T1000 (cell line): Measurements from ENCODE around the gene MAST4.

Experiments
- DNase-seq: peaks from one replicate; lab custom pipeline; 2025; ENCODE audit warnings: mixed read lengths; lab: John Stamatoyannopoulos, UW

MAST4 gene

GRCh38 chr5:67045816-67046740, 449.9 kb downstream of the MAST4 start:
- DNase-seq: no peak

- DNase-seq: no peak
Measured at GRCh38 chr5:67047160-67047559, 451.0 kb downstream of the MAST4 start.

GRCh38 chr5:67047616-67048015, 451.4 kb downstream of the MAST4 start:
- no peak for DNase-seq

GRCh38 chr5:67050125-67050524, 453.9 kb downstream of the MAST4 start:
- DNase-seq: no peak

- no peak for DNase-seq
Measured at GRCh38 chr5:67050635-67051034, 454.4 kb downstream of the MAST4 start.

GRCh38 chr5:67051164-67051563, 455.0 kb downstream of the MAST4 start:
- no peak for DNase-seq

- DNase-seq: no peak
Measured at GRCh38 chr5:67052034-67052433, 455.8 kb downstream of the MAST4 start.

GRCh38 chr5:67053229-67053628, 457.0 kb downstream of the MAST4 start:
- DNase-seq: no peak

- no peak for DNase-seq
Measured at GRCh38 chr5:67058998-67059743, 463.0 kb downstream of the MAST4 start.

- no peak for DNase-seq
Measured at GRCh38 chr5:67059744-67060490, 463.7 kb downstream of the MAST4 start.

- DNase-seq: no peak
Measured at GRCh38 chr5:67061511-67061910, 465.3 kb downstream of the MAST4 start.

- no peak for DNase-seq
Measured at GRCh38 chr5:67063055-67063454, 466.9 kb downstream of the MAST4 start.

GRCh38 chr5:67063791-67064190, 467.6 kb downstream of the MAST4 start:
- no peak for DNase-seq

GRCh38 chr5:67065237-67065636, 469.0 kb downstream of the MAST4 start:
- no peak for DNase-seq

- DNase-seq: no peak
Measured at GRCh38 chr5:67065696-67066095, 469.5 kb downstream of the MAST4 start.

- DNase-seq: no peak
Measured at GRCh38 chr5:67066815-67067214, 470.6 kb downstream of the MAST4 start.

- DNase-seq: no peak
Measured at GRCh38 chr5:67073045-67073680, 477.0 kb downstream of the MAST4 start.

- no peak for DNase-seq
Measured at GRCh38 chr5:67077296-67077695, 481.1 kb downstream of the MAST4 start.

- DNase-seq: no peak
Measured at GRCh38 chr5:67081261-67081660, 485.1 kb downstream of the MAST4 start.

GRCh38 chr5:67082941-67083340, 486.7 kb downstream of the MAST4 start:
- no peak for DNase-seq

GRCh38 chr5:67085616-67086015, 489.4 kb downstream of the MAST4 start:
- no peak for DNase-seq

GRCh38 chr5:67089200-67089725, 493.1 kb downstream of the MAST4 start:
- peak; percentile 9 for DNase-seq
